A204.1 (cell line): ENCODE measurements around the gene ERP27.

ENCODE experiments used
- FAIRE-seq: peaks from 2 replicates; lab custom pipeline; 2012; peaks lifted over from hg19 to GRCh38; lab: Jason Lieb, UNC

ERP27 gene

DNA sequence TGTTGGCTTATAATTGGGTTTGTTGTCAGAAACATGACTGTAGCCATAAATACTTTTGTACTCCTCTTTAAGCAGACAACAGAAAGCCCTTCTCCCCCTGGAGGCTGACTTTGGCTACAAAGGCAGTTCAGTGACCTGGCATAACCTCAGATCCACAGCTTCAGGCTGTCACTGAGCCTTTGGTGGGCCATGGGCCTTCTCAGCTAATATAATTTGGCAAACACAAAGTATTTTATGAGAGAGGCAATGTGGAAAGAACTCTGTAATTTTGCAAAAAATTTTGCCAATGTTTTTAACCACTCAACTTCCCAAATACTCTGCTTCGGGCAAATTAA is 37.1 kb downstream of the ERP27 start:
- no peak for FAIRE-seq

DNA sequence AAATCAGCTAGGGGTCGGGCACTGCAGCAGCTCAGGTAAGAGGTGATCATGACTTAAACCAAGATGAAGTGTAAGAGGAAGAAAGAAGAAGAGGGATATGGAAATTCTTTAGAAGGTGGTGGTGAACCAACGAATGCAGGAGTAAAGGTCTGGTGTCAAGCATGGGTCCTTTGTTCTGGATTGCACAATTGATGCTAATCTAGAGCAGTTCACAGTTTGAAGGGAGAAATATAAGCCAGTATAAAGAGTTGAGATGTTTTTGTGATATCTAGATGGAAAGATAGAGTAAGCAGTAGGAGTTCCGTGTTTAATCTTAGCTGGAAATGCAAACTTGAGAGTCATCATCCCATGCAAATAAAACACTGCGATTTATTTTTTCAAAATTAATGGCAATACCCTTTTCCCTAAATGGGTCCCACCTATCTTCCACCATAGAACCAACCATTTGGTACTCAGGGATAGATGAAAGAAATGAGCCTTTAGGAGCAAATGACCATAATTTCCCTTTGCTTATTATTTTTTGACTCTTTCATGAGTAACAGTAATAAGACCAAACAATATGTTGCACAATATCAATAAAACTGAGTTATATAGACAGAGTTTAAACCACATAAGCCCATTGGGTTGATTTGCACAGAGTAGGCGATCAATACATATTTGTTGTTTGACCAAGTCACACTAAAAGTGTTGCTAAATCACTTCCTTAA is 37.7 kb downstream of the ERP27 start:
- no peak for FAIRE-seq

DNA sequence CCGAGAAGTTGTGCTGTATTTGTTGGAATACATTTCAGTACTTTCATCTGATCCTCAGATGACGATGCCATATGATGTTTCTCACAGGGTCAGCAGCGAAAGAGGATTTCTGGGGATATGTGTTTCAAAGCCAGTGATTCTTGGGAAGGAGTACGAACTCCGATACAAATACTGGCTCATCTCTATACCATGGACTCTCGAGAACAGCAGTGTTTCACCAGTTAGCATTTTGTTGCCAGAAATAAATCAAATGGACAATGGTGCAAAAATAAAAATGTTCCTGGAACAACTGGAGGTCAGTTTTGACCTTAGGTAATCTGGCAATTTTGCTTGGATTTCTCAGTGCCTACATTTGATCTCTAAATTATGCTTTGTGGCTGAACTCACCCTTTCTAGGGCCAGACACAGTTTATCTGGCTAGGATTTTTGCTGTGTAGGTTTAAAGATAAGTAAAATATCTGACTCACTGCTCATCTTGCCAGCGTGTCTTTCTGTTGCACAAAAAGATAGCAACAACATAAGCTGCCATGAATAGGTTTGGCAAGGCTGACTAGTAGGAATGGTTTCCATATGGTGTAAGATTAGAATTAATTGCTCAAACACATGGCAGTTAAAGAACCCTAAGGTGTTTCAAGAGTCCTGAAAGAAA is 41.7 kb downstream of the ERP27 start:
- FAIRE-seq, result no peak

DNA sequence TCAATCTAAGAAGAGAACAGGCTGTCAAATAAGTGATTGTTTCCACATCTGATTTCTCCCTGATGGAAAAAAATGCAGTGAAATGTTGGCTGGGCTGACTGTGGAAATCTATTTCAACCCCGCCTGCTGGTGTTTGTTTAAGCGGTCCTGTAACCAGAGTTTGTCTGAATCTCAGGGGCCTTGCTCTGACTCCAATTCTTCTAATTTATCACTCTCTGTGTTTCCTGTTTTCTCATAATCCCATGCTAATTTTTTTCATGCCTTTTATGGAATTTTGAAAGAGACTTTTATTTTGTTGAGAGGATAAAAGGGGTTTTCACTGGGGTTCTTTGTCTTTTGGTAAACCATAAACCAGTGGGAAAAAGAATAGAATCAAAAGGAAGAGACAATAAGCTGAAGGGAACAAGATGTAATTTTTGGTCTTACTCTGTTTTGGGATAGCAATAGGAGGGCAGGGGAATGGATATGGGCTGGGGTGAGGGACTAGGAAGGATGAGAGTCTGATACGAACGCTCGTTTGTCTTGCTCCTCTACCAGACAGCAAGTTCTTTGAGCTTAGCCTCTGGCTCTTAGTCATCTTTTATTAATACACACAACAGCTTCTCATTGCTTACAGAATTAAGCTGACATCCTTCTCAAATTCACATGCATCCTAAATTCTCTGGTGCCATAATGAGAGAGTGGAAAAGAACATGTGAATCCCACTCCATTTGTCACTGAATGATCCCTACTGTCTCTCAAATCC is 44.7 kb downstream of the ERP27 start:
- FAIRE-seq, result no peak

DNA sequence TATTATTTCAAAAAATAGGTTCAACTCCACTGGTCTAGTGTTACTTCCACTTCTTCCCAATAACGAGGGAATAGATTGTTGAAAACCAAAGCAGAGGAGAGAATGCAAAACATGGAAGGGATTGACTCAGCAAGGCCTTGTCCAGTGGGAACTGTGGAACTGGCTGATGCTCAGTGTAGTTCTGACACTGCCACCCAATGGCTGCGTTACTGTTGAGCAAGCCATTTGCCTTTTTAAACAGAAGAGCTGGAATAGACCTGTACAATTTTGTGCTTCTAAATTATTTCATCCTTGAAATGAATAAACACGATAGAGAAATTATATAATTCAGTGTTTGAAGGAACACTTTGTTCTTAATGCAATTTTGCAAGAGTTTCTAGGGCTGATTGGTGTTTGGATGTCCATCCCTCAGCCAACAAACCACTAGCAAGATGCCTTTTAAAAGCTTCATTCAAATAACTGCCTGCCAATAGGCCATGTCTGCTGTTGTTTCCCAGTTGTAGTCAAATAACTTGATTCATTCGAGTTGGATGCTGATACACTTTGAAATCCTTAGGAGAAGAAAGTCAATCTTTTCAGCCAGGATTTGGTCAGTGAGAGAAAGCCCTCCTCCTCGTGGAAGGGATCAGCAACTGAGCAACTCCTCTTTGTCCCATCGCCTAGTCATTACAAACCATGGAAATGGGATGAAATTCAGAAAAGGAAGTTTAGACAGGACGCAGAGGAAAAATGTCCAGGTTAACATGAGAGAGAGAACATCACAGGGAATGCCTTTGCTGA is 45.4 kb downstream of the ERP27 start:
- FAIRE-seq, result no peak

DNA sequence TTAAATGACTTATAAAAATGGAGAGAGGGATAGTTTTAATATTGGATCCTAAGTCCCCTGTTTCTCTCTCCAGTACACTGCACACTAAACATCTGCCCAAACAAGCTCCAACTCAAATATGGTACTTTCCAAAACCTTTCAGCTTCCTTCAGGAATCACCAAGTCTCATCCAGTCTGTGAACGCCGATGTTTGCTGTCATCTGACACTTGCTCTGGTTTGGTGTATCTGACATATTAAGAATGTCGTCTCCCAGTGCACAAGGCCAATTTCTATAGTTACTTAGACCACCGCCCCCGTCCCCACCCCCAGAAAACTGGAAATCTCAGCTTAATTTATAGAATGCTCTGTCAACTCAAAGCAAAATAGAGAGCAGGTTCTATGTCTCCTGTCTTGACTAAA is 47.6 kb downstream of the ERP27 start:
- no peak for FAIRE-seq

DNA sequence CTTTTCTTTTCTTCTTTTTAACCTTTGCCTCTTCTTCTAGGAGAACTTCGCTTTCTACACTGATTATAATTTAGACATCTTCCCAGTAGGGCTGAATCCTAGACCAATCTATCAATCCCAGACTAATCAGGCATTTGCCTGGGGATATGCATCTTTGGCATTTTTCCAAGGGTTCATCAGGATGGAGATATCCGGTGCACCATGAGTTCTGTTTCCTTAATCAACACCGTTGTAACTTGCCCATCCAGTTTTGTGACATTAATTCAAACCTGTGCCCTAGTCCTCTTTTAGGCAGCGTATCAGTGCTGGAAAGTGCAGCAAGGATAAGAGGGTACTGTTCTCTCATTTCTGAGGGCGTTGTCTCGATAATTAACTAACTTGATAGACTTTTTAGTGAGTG is 52.1 kb downstream of the ERP27 start:
- FAIRE-seq, result no peak

DNA sequence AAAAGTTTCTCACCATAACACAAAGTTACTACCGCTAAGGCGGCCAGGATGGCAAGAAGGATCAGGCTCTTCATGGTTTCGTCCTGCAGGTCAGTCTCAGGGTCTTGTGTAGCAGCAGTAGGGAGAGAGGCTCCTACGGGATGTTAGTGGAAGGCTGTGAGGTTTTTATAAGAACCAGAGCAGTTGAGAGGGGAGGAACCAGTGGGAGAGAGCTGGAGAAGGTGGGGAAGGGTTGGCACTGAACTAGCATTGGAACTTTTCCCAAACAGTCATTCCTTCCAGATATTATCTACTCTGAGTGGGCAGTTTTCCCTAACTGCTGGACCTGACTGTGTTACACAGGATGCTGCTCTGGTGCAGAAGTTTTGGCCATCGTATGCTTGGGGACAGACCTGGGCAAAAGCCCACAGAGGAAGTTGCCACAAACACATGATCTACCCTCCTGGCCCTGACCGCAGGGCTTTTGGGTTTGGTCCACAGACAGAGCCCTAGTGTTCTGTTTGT is 52.6 kb downstream of the ERP27 start, which contains the start of gene MGP:
TSS of gene MGP (minus strand) at position 137 of the 504 bp plus-strand sequence. CDS start at position 74, 63 bp downstream.
- FAIRE-seq, result no peak

DNA sequence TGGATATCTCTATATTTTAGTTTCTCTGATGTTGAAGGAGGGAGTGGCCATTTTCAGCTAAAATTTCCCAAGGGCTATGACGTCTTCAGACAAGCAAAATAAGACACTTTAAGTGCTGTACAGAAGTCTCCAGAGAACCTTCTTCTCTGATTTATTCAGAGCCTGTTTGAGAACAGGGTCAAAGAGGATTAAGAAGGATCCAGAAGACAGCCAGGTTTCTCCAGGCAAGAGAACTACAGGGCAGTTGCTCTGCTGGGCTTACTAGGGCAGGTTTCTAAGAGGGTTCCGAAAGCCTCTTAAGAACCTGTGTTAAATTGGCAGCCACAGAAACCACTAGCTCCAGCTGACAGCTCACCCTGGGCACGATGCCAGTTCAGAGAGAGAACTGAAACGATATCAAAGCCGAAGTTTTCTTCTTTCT is 53.9 kb downstream of the ERP27 start:
- no peak for FAIRE-seq

DNA sequence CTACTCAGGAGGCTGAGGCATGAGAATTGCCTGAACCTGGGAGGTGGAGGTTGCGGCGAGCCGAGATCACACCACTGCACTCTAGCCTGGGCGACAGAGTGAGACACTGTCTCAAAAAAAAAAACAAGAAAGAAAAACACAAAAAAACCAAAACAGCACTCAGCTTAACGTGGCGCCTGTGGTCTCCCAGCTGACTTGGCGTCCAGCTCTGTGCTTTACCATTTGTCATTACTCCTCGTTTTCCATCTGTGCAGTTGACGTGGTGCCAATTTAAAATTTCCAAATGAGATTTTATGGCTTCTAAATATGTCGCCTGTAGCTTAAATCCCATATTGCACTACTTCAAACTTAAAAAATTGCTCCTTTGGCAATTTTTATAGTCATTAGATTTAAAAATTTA is 54.7 kb downstream of the ERP27 start:
- FAIRE-seq, result no peak

DNA sequence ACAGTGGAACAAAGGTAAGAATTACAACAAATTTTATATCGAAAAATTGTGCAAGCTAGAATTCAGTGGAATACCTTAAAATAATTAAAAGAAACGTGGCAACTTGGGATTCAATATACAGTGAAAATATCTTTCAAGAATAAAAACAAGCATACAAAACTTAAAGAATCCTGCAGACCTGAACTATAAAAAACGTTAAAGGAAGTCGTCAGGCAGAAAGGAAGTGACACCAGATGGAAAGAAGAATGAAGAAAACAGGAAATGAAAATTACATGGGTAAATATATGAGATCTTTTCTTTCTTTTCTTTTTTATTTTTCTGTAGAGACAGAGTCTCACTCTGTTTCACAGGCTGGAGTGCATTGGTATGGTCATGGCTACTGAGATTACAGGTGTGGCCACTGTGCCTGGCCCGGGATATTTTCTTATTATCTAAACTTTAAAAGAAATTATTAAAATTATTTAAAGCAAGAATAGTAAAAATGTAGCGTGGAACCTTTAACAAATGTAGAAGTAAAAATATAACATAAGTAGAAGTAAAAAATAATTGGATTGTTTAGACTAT is 57.4 kb downstream of the ERP27 start:
- FAIRE-seq, result no peak

DNA sequence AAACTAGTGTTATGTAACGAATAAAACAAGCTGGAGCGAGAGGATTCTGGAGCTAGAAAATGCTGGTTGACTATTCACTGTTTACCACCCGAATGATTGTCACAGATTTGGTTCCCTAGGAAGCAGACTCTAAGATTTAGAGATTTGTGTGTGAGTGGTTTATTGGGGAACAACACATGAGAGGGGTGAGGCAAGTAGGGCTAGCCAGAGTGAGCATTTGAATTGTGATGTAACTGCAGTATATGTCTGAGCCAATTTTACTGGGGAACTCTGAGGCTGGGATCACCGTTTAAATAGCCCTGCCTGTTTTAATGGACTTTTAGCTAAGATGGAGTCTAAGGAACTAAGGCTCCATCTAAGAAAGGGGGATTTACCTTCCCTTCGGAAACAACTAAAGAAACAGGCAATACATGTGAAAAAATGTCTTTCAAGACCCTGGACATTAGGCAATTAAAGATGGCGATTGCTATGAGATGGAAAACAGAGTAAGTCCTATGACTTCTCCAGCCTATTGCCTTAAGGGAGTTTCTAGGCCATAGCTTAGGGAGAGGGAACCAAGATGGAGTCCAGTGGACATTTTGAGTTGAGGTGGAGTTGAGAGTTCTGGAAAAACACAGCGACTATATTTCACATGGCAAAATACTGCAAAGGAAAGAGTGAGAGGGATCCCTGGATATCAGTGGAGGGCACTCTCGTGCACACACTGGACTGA is 59.0 kb downstream of the ERP27 start:
- no peak for FAIRE-seq

DNA sequence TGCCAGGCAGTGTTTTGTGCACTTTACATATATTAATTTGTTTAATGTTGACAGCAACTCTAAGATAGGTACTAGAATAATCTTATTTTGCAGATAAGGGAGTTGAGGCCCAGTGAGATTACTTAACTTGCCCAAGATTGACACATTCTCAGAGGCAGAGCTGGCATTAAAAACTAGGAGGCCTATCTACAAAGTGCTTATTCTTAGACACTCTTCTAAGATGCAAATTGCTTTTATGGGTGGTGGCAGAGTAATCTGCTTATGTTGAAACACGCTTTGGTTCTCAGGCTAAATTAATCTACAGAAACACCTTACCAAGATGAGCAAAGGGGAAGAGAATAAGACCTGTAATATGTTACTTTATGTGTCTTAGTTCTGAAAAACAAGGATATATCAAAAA is 59.8 kb downstream of the ERP27 start:
- FAIRE-seq, result no peak

DNA sequence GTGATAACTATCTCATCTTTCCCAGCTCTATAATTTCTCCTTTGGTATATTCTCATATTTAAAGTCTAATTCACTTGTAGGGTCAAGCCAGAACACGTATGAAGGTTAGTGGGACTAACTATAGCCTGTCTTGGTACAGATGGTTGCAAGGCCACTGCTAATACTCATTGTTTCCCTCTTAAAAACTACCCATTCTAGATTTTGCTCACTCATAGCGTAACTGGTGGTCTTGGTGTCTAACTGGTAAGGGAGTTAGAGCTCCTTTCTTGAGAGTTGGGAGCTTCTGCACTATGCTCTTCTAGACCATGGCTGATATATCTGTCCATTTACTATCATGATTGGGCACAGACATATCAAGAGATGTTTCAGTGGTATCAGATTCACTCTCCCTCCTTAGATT is 61.5 kb downstream of the ERP27 start:
- no peak for FAIRE-seq

DNA sequence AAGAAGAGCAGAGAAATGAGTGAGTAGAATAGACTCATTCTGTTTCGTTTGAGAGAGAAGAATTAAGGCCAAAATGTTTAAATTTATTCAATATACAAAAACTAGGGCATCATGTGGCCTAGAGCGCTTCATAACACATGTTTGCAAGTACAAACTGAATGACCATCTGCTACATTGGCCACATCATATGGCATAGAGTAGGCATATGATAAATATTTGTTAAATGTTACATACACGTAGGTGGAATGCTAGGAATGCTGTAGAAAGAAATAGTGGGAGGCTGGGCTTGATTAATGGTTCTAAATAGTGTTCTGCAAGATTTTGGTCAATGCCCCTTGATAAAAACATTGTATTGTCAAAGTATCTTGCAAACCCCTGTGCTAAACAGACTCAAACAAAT is 63.5 kb downstream of the ERP27 start:
- no peak for FAIRE-seq

DNA sequence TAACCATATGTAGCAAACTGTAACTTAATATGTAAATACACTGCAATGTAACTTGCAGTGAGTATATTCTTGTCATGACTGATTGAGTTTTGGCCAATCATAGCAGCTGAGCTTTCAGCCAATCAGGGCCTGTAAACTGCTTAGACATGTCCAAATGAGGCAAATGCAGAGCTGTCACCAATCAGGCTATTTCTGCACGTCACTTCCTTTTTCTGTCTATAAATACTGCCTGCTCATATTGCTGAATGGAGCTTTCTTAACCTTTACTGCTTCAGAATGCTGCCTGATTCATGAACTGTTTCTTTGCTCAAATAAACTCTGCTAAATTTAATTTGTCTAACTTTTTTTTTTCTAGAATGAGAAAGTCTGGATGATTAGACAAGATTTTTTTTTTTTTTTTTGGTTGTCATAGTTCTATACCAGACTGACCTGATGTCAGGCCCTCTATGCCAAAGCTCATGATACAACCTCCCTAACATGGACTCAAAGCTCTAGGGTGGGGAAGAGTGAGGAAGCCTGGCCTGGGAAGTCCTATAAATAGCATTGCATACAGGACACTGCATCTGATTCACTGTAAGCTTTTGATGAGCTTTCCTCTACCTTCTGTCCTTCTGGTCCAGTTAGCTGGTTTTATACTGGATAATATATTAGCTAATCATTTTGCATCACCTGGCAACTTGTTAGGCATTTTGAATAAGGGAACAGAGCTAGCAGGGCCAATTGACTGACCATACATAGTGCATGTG is 64.7 kb downstream of the ERP27 start:
- no peak for FAIRE-seq

DNA sequence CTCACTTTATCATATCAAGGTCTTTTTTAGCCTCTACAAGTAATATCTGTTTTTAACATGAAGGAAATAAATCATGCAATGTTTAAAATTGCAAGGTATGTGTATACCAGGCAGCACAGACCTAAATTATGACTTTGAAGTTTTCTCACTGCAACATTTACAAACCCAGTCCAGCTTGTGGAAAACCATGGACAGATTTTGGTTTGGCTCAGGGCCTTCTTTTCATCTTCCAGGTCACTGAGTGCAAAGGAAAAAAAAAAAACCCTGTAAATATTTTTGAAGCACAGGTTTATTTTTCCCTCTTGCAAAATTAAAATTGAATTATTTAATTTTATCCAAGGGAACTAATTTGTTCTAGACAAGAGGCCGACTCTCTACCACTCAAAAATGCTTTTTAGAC is 66.5 kb downstream of the ERP27 start:
- no peak for FAIRE-seq

DNA sequence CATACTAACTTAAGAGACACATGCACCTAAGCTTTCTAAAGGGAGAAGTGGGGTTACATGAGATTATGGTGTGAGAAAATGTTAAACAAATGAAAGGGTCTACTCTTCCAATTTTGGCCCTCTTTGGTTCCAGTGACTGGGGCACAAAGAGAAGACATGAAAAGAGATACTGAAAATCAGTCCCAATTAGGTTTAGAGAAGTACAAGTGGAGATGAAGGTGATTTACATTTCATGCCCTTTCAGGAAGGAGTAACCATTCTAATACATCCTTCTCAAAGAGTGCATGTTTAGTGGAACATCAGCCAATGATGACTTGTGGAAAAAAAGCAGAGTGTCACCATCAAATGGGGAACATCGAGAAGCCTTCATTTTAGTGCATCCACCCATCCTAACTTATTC is 67.1 kb downstream of the ERP27 start:
- FAIRE-seq, result no peak

DNA sequence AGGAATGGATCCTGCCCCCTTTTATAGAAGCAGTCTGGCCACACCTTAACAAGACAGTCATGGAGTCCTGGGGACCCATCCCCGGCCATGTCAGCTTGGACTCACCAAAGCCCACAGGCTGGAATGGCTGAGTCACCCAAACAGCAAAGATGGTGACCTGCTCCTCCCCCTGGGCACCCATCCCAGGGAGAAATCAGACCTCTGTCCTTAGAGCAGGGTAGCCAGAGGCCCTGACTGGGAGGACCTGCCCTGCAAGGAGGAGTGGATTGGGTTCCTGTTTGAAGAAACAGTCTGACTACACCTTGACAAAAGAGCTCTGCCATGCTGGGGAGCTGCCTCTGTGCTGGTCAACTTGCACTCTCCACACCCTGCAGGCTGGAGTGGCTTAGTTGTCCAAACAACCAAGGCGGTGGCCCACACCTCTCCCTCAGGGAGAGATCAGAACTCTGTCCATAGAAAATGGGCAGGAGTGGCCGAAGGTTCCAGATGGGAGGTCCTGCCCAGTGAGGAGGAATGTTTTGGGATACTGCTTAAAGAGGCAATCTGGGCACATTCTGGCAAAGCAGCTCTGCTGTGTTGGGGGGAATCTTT is 69.3 kb downstream of the ERP27 start:
- no peak for FAIRE-seq
